Skeletal muscle satellite cell (primary cell): Measurements from ENCODE around the gene CCDC88C.
A peak's percentile ranks its signal among the peaks of the same experiment; 100 is the strongest.

Experiments used
- H3K27me3 ChIP-seq: 2 replicates; pipeline ENCODE4 v1.7.0; 2013; ENCODE audit warnings: low read length; ENCODE audit not compliant: control insufficient read depth, insufficient read depth
- H3K36me3 ChIP-seq: 2 replicates; pipeline ENCODE4 v1.7.0; 2013; ENCODE audit warnings: mild to moderate bottlenecking, control low read depth, low read length; ENCODE audit not compliant: insufficient read depth
- H3K4me1 ChIP-seq: 2 replicates; pipeline ENCODE4 v1.7.0; 2013; ENCODE audit warnings: low read length; ENCODE audit not compliant: control insufficient read depth, insufficient read depth
- H3K4me2 ChIP-seq: 2 replicates; pipeline ENCODE4 v1.7.0; 2013; ENCODE audit warnings: mild to moderate bottlenecking, low read length
- H3K4me3 ChIP-seq: 2 replicates; pipeline ENCODE4 v1.7.0; 2013; ENCODE audit warnings: low read length
- H3K9ac ChIP-seq: 2 replicates; pipeline ENCODE4 v1.7.0; 2013; ENCODE audit warnings: mild to moderate bottlenecking, low read depth, low read length, moderate library complexity
- H3K9me3 ChIP-seq: replicated peaks from 2 replicates; pipeline ENCODE4 v1.7.0; 2013; ENCODE audit warnings: mild to moderate bottlenecking, control low read depth, low read length

The CCDC88C gene

GRCh38 chr14:91332171-91332985 lies 85.2 kb downstream of the CCDC88C start:
- no peak overlapping the region for H3K9ac ChIP-seq
- H3K4me3 ChIP-seq, result no peak overlapping the region
- peaks cover 24% of the 10 kb centered on the region for H3K27me3 ChIP-seq
- H3K9me3 ChIP-seq, result no peaks in the 10 kb centered on the region
- no peaks in the 10 kb centered on the region for H3K4me1 ChIP-seq
- H3K4me2 ChIP-seq, result no peak overlapping the region
- H3K36me3 ChIP-seq, result no peaks in the 10 kb centered on the region

GRCh38 chr14:91331721-91332120 lies 85.9 kb downstream of the CCDC88C start:
- Histone ChIP-seq H3K9ac (no peak overlapping the region), H3K4me2 (no peak overlapping the region), H3K4me1 (no peaks in the 10 kb centered on the region), H3K36me3 (no peaks in the 10 kb centered on the region), H3K4me3 (no peak overlapping the region), H3K27me3 (peaks cover 25% of the 10 kb centered on the region), H3K9me3 (no peaks in the 10 kb centered on the region)

- Histone ChIP-seq H3K9me3 (no peaks in the 10 kb centered on the region), H3K36me3 (no peaks in the 10 kb centered on the region), H3K4me3 (no peak overlapping the region), H3K4me2 (no peak overlapping the region), H3K27me3 (peaks cover 26% of the 10 kb centered on the region), H3K9ac (no peak overlapping the region), H3K4me1 (no peaks in the 10 kb centered on the region)
Observed at GRCh38 chr14:91330856-91331255, 86.8 kb downstream of the CCDC88C start.

GRCh38 chr14:91330096-91330696 lies 87.4 kb downstream of the CCDC88C start:
- H3K9ac ChIP-seq, result no peak overlapping the region
- H3K36me3 ChIP-seq, result no peaks in the 10 kb centered on the region
- no peak overlapping the region for H3K4me2 ChIP-seq
- H3K9me3 ChIP-seq, result no peaks in the 10 kb centered on the region
- H3K27me3 ChIP-seq, result peaks cover 19% of the 10 kb centered on the region
- H3K4me1 ChIP-seq, result no peaks in the 10 kb centered on the region
- H3K4me3 ChIP-seq, result no peak overlapping the region

- no peak overlapping the region for H3K4me2 ChIP-seq
- H3K27me3 ChIP-seq, result peaks cover 18% of the 10 kb centered on the region
- no peaks in the 10 kb centered on the region for H3K9me3 ChIP-seq
- H3K36me3 ChIP-seq, result no peaks in the 10 kb centered on the region
- no peak overlapping the region for H3K4me3 ChIP-seq
- no peaks in the 10 kb centered on the region for H3K4me1 ChIP-seq
- no peak overlapping the region for H3K9ac ChIP-seq
Observed at GRCh38 chr14:91329486-91330014, 88.1 kb downstream of the CCDC88C start.

GRCh38 chr14:91328313-91329050 lies 89.1 kb downstream of the CCDC88C start:
- Histone ChIP-seq H3K27me3 (peaks cover 18% of the 10 kb centered on the region), H3K4me1 (no peaks in the 10 kb centered on the region), H3K36me3 (no peaks in the 10 kb centered on the region)

GRCh38 chr14:91327661-91328312 lies 89.8 kb downstream of the CCDC88C start:
- no peak overlapping the region for H3K9ac ChIP-seq
- no peaks in the 10 kb centered on the region for H3K4me1 ChIP-seq
- no peaks in the 10 kb centered on the region for H3K9me3 ChIP-seq
- H3K4me3 ChIP-seq, result no peak overlapping the region
- no peak overlapping the region for H3K4me2 ChIP-seq
- no peaks in the 10 kb centered on the region for H3K36me3 ChIP-seq
- peaks cover 18% of the 10 kb centered on the region for H3K27me3 ChIP-seq

More at GRCh38 chr14:91328313-91329050, 89.1 kb downstream of the CCDC88C start:
- Histone ChIP-seq H3K4me3 (no peak overlapping the region), H3K9me3 (no peaks in the 10 kb centered on the region), H3K4me2 (no peak overlapping the region), H3K9ac (no peak overlapping the region)

GRCh38 chr14:91327250-91327595 lies 90.4 kb downstream of the CCDC88C start:
- Histone ChIP-seq H3K9me3 (no peaks in the 10 kb centered on the region), H3K9ac (no peak overlapping the region), H3K27me3 (peaks cover 14% of the 10 kb centered on the region), H3K4me2 (no peak overlapping the region), H3K36me3 (no peaks in the 10 kb centered on the region), H3K4me3 (no peak overlapping the region), H3K4me1 (no peaks in the 10 kb centered on the region)

- H3K27me3 ChIP-seq, result peaks cover 8% of the 10 kb centered on the region
- no peak overlapping the region for H3K9ac ChIP-seq
- no peak overlapping the region for H3K4me3 ChIP-seq
- no peak overlapping the region for H3K4me2 ChIP-seq
- no peaks in the 10 kb centered on the region for H3K4me1 ChIP-seq
- H3K9me3 ChIP-seq, result no peaks in the 10 kb centered on the region
- H3K36me3 ChIP-seq, result no peaks in the 10 kb centered on the region
Observed at GRCh38 chr14:91326514-91327249, 90.9 kb downstream of the CCDC88C start.

- Histone ChIP-seq H3K4me1 (no peaks in the 10 kb centered on the region), H3K4me3 (no peak overlapping the region), H3K27me3 (peaks cover 6% of the 10 kb centered on the region), H3K4me2 (peak overlapping the region; percentile 67), H3K9ac (no peak overlapping the region), H3K36me3 (no peaks in the 10 kb centered on the region), H3K9me3 (no peaks in the 10 kb centered on the region)
Observed at GRCh38 chr14:91324606-91325575, 92.7 kb downstream of the CCDC88C start.
